Coronary artery (tissue), 2 donors: ENCODE measurements around the gene ZNF514.
A peak's percentile ranks its signal among the peaks of the same experiment; 100 is the strongest.
"Not testable (repeated sequence)": the region's sequence is repeated elsewhere in the genome, so short reads cannot be mapped to it uniquely, and the experiment has no call there.

Experiments used
- DNase-seq: peaks from one replicate; pipeline ENCODE4 v3.0.0-alpha.2; 2017; ENCODE audit warnings: low spot score
- H3K27ac ChIP-seq, 2 donors: fragments of 200-600 bp; sonication (generic); one replicate each; pipeline ENCODE4 v1.5.1; 2016 to 2019
- H3K4me3 ChIP-seq: fragments of 200-600 bp; sonication (generic); 2 replicates; pipeline ENCODE4 v1.5.1; 2016; ENCODE audit warnings: mild to moderate bottlenecking, moderate library complexity
- CTCF ChIP-seq: fragments of 200-600 bp; sonication (generic); IDR thresholded peaks from one replicate; pipeline ENCODE4 v1.5.1; 2019; ENCODE audit warnings: antibody characterized with exemption

Gene ZNF514

GRCh38 chr2:95192956-95193355, 33.3 kb upstream of the ZNF514 start:
- TF ChIP-seq CTCF, result peak; percentile 55
- H3K27ac ChIP-seq, H3K4me3 ChIP-seq, DNase-seq: not testable (repeated sequence)

GRCh38 chr2:95185973-95186372, 26.3 kb upstream of the ZNF514 start:
- no peak for TF ChIP-seq CTCF
- no peak overlapping the region for H3K27ac ChIP-seq
- DNase-seq, result no peak
- no peak overlapping the region for H3K4me3 ChIP-seq

- H3K27ac ChIP-seq, result no peak overlapping the region
- no peak for TF ChIP-seq CTCF
- H3K4me3 ChIP-seq, result no peak overlapping the region
- no peak for DNase-seq
These were observed 25.5 kb upstream of the ZNF514 start for GRCh38 chr2:95185197-95185596.

- Histone ChIP-seq H3K4me3 (no peak overlapping the region), H3K27ac (no peak overlapping the region)
- no peak for TF ChIP-seq CTCF
- DNase-seq, result no peak
These were observed 22.1 kb upstream of the ZNF514 start for GRCh38 chr2:95181774-95182173.

GRCh38 chr2:95179451-95179850, 19.8 kb upstream of the ZNF514 start:
- no peak for TF ChIP-seq CTCF
- no peak for DNase-seq
- Histone ChIP-seq H3K27ac (no peak overlapping the region), H3K4me3 (no peak overlapping the region)

GRCh38 chr2:95174031-95174542, 14.4 kb upstream of the ZNF514 start:
- H3K27ac ChIP-seq, result no peak overlapping the region
- no peak for DNase-seq
- H3K4me3 ChIP-seq, result no peak overlapping the region
- no peak for TF ChIP-seq CTCF

GRCh38 chr2:95171902-95172301, 12.3 kb upstream of the ZNF514 start:
- DNase-seq, result no peak
- H3K27ac ChIP-seq, result no peak overlapping the region
- H3K4me3 ChIP-seq, result no peak overlapping the region
- TF ChIP-seq CTCF, result no peak
